OCI-LY7 (cell line): ENCODE data around the gene RICTOR. TPM values are rescaled to one million over a fixed set of nuclear protein-coding genes. Genes with fewer than 3 reads are reported as not detected.

Source experiments
- BruUV-seq: library from RNA; stranded (reverse); fragments of 400-500 nt; replicated peaks from 2 replicates; lab custom pipeline; 2021; lab: Mats Ljungman, UMichigan
- CTCF ChIA-PET: fragments of 300-600 bp; sonication (Branson Sonifier 250); formaldehyde crosslinking; loops from one replicate; lab custom pipeline; 2022; ENCODE audit warnings: antibody characterized with exemption; ENCODE audit not compliant: unreplicated experiment; lab: Charles Lee
- POLR2A ChIA-PET: fragments of 300-600 bp; sonication (Branson Sonifier 250); formaldehyde crosslinking; loops from one replicate; lab custom pipeline; 2022; ENCODE audit warnings: antibody characterized with exemption; lab: Charles Lee
- DNase-seq: peaks from one replicate; pipeline ENCODE4 v3.0.0-alpha.2; 2015; ENCODE audit warnings: low spot score
- H2AFZ ChIP-seq: fragments of 200-600 bp; sonication (generic), shearing (Covaris generic); 2 replicates; pipeline ENCODE4 v1.6.1; 2014; ENCODE audit warnings: mild to moderate bottlenecking, antibody characterized with exemption, low read length, moderate library complexity
- H3K27ac ChIP-seq: fragments of 200-600 bp; sonication (generic); 2 replicates; pipeline ENCODE4 v1.5.1; 2014; ENCODE audit warnings: mixed run types, low read depth, mild to moderate bottlenecking, moderate library complexity, low read length, inconsistent platforms; ENCODE audit not compliant: poor library complexity, severe bottlenecking
- H3K36me3 ChIP-seq: fragments of 200-600 bp; sonication (generic); 2 replicates; pipeline ENCODE4 v1.6.1; 2014; ENCODE audit warnings: mild to moderate bottlenecking, antibody characterized with exemption, low read length, moderate library complexity, mixed read lengths; ENCODE audit not compliant: insufficient read depth
- H3K4me1 ChIP-seq: fragments of 200-600 bp; sonication (generic); 2 replicates; pipeline ENCODE4 v1.5.1; 2014; ENCODE audit warnings: mild to moderate bottlenecking, low read length; ENCODE audit not compliant: insufficient read depth, poor library complexity, severe bottlenecking
- H3K4me2 ChIP-seq: fragments of 200-600 bp; sonication (generic); 2 replicates; pipeline ENCODE4 v1.6.1; 2014; ENCODE audit warnings: mild to moderate bottlenecking, low read length
- H3K4me3 ChIP-seq: fragments of 200-600 bp; sonication (generic); 2 replicates; pipeline ENCODE4 v1.5.1; 2014; ENCODE audit warnings: mild to moderate bottlenecking, low read depth, low read length; ENCODE audit not compliant: poor library complexity, severe bottlenecking
- H3K79me2 ChIP-seq: fragments of 200-600 bp; sonication (generic); 2 replicates; pipeline ENCODE4 v1.6.1; 2016; ENCODE audit warnings: low read depth, mild to moderate bottlenecking, low read length, moderate library complexity, mixed read lengths; ENCODE audit not compliant: insufficient read depth
- H3K9me2 ChIP-seq: fragments of 200-600 bp; sonication (generic); 2 replicates; pipeline ENCODE4 v1.6.1; 2016; ENCODE audit warnings: mild to moderate bottlenecking, low read length, mixed read lengths; ENCODE audit not compliant: insufficient read depth
- H3K9me3 ChIP-seq: fragments of 200-600 bp; sonication (generic); 2 replicates; pipeline ENCODE4 v1.6.1; 2014; ENCODE audit warnings: mild to moderate bottlenecking, mixed run types, low read length, mixed read lengths
- H4K20me1 ChIP-seq: fragments of 200-600 bp; sonication (generic); 2 replicates; pipeline ENCODE4 v1.6.1; 2014; ENCODE audit warnings: mild to moderate bottlenecking, antibody characterized with exemption, low read length, moderate library complexity, mixed read lengths; ENCODE audit not compliant: insufficient read depth
- CTCF ChIP-seq: fragments of 200-600 bp; sonication (generic); conservative IDR thresholded peaks from 2 replicates; pipeline ENCODE4 v1.5.1; 2014; ENCODE audit warnings: mild to moderate bottlenecking, antibody characterized with exemption, low read length, moderate library complexity, mixed read lengths
- EZH2phosphoT487 ChIP-seq: fragments of 200-600 bp; sonication (generic); IDR thresholded peaks from 2 replicates; pipeline ENCODE4 v1.6.1; 2018; ENCODE audit warnings: low read depth, borderline replicate concordance, mild to moderate bottlenecking, mixed run types, antibody characterized with exemption, low read length, moderate library complexity, mixed read lengths
- intact Hi-C: fragments of 100-400 bp; cut with micrococcal nuclease; formaldehyde crosslinking; loops from one replicate; pipeline ENCODE4 v1.10.0; 2022; ENCODE audit not compliant: unreplicated experiment
- total RNA-seq, 2 experiments: library from RNA; depleted of rRNA in 1 of 2; stranded (reverse); fragments of >200 nt in 1 of 2; shearing (Covaris generic) in 1 of 2; gene quantifications; 2 replicates each; pipeline ENCODE4 v1.2.3, GENCODE V29; 2014 to 2022

Gene RICTOR
- total RNA-seq, 2 experiments from 2014 or later: 10.9 to 22.9 TPM

GRCh38 chr5:39023121-39023520 is 51.1 kb downstream of the RICTOR start:
- Histone ChIP-seq H3K27ac (no peak overlapping the region), H4K20me1 (no peaks in the 10 kb centered on the region; the same call in 1 of the 2 replicates), H3K9me3 (no peaks in the 10 kb centered on the region), H3K4me1 (no peaks in the 10 kb centered on the region), H3K36me3 (peaks cover 23% of the 10 kb centered on the region), H3K4me2 (no peak overlapping the region), H3K4me3 (no peak overlapping the region), H3K9me2 (no peaks in the 10 kb centered on the region), H2AFZ (no peak overlapping the region), H3K79me2 (no peaks in the 10 kb centered on the region)
- POLR2A ChIA-PET: no interaction called here
- intact Hi-C loops: no loop called here
- no peak for DNase-seq
- BruUV-seq: no TSS peak
- no peak for TF ChIP-seq EZH2phosphoT487
- no peak for TF ChIP-seq CTCF
- CTCF ChIA-PET: no interaction called here

- ChIA-PET CTCF (no interaction called here), POLR2A (interaction anchor here (0.5 to 0.6 kb wide), 2 partner anchors 17 to 262 kb away, joined by 3 to 4 read pairs; no protein-coding TSS in a partner anchor)
- no peak overlapping the region for H2AFZ ChIP-seq
- no peak overlapping the region for H3K4me3 ChIP-seq
- H3K9me3 ChIP-seq: no peaks in the 10 kb centered on the region
- no peaks in the 10 kb centered on the region for H3K9me2 ChIP-seq
- no peaks in the 10 kb centered on the region for H3K4me1 ChIP-seq
- no peak overlapping the region for H3K4me2 ChIP-seq
- H4K20me1 ChIP-seq: no peaks in the 10 kb centered on the region; the same call in 1 of the 2 replicates
- H3K79me2 ChIP-seq: no peaks in the 10 kb centered on the region
- DNase-seq: no peak
- no TSS peak for BruUV-seq
- H3K36me3 ChIP-seq: peaks cover 23% of the 10 kb centered on the region
- TF ChIP-seq EZH2phosphoT487 (no peak), CTCF (no peak)
- no peak overlapping the region for H3K27ac ChIP-seq
- intact Hi-C loops: no loop called here
These were observed 52.0 kb downstream of the RICTOR start for GRCh38 chr5:39022151-39022550.

GRCh38 chr5:39021413-39021812 is 52.8 kb downstream of the RICTOR start:
- Histone ChIP-seq H3K9me2 (no peaks in the 10 kb centered on the region), H3K36me3 (peaks cover 23% of the 10 kb centered on the region), H3K79me2 (no peaks in the 10 kb centered on the region), H2AFZ (no peak overlapping the region), H4K20me1 (no peaks in the 10 kb centered on the region; the same call in 1 of the 2 replicates), H3K27ac (no peak overlapping the region), H3K4me3 (no peak overlapping the region), H3K9me3 (no peaks in the 10 kb centered on the region), H3K4me2 (no peak overlapping the region), H3K4me1 (no peaks in the 10 kb centered on the region)
- ChIA-PET POLR2A (no interaction called here), CTCF (no interaction called here)
- TF ChIP-seq CTCF (no peak), EZH2phosphoT487 (no peak)
- intact Hi-C loops: no loop called here
- BruUV-seq: no TSS peak
- no peak for DNase-seq
